Activated T-helper 9 cell treated with anti-CD3 and anti-CD28 coated beads, Interleukin-2, amount 50 U/mL, for 16 hours (primary cell): ENCODE results near the gene INPP4B.

Source experiments
- DNase-seq: peaks from one replicate; pipeline ENCODE4 v3.0.0-alpha.2; 2020; ENCODE audit warnings: low read depth

The INPP4B gene

DNA sequence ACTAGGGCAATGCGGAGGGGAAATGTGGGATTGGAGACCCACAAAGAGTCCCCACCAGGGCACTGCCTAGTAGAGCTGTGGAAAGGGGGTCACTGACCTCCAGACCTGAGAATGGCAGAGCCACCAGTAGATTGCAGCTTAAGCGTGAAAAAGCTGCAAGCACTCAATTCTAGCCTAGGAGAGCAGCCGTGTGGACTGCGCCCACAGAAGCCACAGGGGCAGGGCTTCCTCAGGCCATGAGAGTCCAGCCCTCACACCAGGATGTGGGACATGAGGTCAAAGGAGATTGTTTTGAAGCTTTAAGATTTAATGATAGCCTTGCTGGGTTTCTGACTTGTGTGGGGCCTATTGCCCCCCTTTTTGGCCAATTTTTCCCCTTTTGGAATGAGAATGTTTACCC lies 379.0 kb downstream of the INPP4B start:
- DNase-seq = no peak

DNA sequence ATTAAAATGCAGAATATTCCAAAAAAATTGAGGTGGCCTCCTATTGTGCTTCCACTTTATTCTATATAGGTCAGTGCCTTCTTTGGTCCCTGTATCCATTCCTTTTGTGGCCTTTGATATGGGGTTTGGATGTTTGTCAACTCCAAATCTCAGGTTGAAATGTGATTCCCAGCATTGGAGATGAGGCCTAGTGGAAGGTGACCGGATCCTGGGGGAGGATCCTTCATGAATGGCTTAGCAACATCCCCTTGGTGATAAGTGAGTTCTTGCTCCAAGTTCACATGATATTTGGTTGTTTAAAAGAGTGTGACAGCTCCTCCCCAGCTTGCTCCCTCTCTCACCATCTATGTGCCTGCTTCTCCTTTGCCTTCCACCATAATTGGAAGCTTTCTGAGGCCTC lies 380.6 kb downstream of the INPP4B start:
- no peak for DNase-seq

DNA sequence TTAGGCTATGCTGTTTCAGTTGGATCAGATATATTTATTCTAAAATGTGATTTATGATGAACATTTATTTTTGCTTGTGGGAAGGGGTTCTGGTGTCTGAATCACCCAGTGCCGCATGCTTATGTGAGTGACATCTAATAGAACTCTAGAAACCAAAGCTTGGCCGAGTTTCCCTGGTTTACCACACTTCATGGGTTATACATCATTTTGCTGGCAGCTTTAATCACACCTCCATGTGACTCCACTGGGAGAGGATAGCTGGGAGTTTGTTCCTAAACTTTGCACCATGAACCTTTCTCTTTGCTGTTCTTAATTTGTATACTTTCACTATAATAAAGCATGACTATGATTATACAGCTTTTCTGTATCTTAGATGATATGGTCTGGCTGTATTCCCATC lies 382.9 kb downstream of the INPP4B start:
- no peak for DNase-seq

- DNase-seq = no peak
These were observed 393.8 kb downstream of the INPP4B start for GRCh38 chr4:142452161-142452855.

DNA sequence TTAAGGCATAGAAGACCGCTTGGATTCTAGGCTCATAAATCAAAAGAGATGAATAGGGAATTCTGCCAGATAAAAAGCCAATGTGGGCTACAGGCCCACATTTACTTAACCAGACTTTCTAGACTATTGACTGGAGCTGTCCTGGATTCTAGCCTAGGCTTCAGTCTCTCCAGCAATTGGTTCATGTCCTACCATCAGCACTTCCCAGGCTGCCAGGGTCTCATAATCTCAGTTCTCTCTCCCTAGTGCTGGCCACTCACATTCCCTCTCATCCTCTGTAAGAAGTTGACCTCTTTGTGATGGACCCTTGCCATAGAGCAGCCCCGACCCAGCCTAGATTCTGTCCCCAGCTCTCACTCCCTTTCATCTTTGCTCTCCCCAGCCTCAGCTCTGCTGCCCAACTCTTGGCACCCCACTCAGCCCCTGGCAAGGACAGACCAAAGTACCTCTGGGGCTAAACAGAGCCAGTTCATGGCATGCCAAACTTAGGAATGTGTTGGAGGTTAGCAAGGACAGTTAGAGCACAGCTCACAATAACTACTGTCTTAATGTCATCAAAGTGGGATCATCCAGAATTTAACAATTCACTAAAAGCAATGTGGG lies 396.2 kb downstream of the INPP4B start:
- no peak for DNase-seq

- DNase-seq = no peak
These were observed 399.1 kb downstream of the INPP4B start for GRCh38 chr4:142447009-142447408.

- DNase-seq = no peak
These were observed 402.6 kb downstream of the INPP4B start for GRCh38 chr4:142443469-142443868.

DNA sequence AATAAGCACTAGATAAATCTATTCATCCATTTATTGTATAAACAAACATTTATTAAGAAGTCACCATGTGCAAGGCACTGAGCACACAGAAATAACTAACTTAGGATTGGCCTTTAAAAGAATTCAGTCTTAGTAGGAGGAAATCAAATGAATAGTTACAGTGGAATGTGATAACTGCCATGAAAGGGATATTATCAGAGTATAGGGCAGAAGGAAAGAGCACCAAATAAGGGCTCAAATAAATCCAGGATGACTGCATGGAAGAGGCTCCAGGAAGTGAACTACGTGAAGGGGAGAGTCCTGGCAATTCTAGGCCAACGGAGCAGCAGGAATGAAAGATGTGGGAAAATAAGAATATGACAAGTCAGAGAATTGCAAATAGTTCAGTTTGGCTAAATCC lies 406.0 kb downstream of the INPP4B start:
- DNase-seq = no peak

- no peak for DNase-seq
These were observed 410.4 kb downstream of the INPP4B start for GRCh38 chr4:142435599-142436235.

- DNase-seq = no peak
These were observed 411.4 kb downstream of the INPP4B start for GRCh38 chr4:142434519-142435224.

DNA sequence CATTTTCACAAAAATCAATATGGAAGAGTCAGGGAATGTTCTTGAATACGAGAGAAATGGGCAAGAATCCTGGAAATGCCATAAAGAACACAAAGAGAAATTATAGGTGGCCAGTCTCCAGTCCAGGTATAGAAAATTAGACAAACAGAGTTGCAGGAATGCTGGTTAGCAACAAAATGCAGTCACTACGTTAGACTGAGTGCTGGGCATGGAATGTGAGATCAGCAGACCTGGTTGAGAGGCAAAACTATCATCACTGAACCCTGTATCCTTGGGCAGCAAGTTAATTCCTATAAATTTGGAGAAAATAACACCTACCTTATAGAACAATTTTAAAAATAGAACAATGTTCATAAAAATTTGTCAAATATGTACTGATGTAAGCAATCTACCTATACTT lies 417.4 kb downstream of the INPP4B start:
- DNase-seq = no peak

GRCh38 chr4:142427456-142427855 lies 418.6 kb downstream of the INPP4B start:
- DNase-seq = no peak

DNA sequence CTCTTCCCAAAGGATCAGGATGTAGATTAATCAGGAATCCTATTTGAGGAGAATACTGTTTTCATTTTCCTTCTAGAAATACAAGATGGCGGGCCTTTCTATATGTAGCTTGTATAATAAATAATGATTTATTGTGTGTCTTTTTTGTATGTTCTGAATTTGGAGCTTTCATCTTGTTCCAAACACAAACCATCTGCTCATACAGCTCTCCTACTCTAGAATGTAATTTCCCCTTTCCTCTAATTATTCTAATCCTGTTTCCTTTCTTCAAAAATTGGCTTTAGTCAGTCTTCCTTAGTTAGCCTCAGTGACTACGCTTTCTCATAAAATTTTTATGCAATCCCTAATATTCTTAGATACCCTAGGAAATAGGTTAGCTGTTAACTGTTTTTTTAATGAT lies 422.2 kb downstream of the INPP4B start:
- no peak for DNase-seq

GRCh38 chr4:142420311-142421095 lies 425.6 kb downstream of the INPP4B start:
- no peak for DNase-seq

DNA sequence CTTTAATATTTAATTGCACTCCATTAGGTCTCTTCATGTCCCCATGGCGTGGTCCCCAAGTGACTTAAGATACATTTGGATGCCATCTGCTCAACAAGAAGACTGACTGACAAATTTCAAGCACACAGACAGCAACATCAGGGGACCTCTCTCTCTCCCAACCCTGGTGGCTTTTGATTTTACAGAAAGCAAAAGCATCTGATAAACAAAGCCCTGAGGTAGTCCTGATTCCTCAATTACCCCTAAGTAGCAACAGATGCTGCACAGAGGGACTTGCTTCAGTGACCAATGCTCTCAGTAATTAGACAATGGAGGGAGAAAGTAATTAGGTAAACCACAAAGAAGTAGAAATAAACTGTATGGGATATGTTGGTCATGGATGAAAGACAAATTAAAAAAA lies 426.4 kb downstream of the INPP4B start:
- no peak for DNase-seq

- no peak for DNase-seq
These were observed 427.4 kb downstream of the INPP4B start for GRCh38 chr4:142418697-142419096.

- DNase-seq = no peak
These were observed 429.3 kb downstream of the INPP4B start for GRCh38 chr4:142416711-142417275.

- no peak for DNase-seq
These were observed 430.0 kb downstream of the INPP4B start for GRCh38 chr4:142416121-142416520.

DNA sequence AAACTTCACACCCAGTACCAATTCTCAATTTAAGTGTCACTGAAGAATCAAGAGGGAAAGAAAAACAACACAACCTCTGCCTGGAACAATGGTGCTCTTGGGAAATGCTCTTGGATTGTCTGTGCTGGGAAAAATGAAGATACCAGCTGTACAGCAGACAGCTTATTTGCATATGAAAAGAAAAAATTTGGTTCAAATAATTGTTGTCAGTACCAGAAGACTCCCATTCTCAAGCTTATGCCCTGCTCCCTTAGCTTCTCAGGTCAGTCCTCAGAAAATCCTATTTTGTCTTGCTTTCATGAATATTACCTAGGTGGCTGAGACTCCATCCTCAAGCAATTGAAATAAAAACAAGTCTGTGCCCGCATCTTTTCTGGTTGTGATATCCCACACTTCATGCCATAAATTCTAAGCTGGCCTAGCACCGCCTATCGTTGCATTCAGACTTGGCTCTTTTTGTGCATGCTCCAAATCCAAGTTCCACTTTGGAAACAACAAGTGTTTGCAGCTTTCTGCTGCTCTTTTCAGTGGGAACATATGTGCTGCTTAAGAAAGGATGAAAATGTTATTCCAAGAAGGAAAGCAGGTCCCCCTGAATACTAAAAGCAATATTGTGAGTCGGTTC lies 431.6 kb downstream of the INPP4B start:
- no peak for DNase-seq

DNA sequence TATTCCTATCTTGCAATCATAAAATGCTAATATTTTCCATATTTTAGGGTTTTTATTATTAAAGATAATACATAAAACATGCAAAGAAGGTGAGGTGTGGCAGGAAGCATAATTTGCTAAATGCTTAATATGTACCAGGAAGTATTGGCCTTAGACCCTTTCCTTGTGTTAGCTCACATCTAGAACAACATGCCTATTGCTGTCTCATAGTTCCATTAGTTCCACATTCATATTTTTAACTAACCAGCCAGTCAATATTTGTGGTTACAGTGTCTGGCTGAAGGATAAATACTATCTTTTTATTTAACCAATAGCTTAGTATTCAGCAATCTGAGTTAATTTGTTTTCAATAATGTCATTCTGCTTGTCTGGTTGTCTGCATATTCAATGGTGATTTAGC lies 432.6 kb downstream of the INPP4B start:
- no peak for DNase-seq

DNA sequence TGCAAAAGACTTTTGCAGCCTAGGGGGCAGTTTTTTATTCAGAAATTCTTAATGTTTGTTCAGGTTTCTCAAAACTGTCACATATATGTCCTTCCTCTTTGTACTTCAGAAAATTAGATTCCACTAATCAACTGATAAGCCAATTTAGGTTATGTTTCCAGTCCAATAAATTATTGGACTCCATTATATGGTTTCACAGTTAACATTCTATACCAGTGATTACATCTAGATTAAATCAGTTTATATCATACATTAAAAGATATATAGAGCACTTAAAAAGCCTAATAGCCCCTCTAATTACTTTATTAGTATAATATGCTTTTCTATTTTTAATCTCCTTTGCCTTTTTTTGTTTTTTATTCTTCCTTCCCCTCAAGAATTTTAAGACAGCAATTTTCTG lies 434.1 kb downstream of the INPP4B start:
- DNase-seq = no peak
